Fibroblast of skin of back (primary cell): ENCODE results near the gene VPS8.

Experiments used
- DNase-seq: peaks from one replicate; pipeline ENCODE4 v3.0.0-alpha.2; 2013

VPS8 gene

GRCh38 chr3:184784731-184785500, 27.1 kb upstream of the VPS8 start:
- DNase-seq: no peak

GRCh38 chr3:184785890-184786279, 26.1 kb upstream of the VPS8 start:
- DNase-seq: peak; percentile 73

DNA sequence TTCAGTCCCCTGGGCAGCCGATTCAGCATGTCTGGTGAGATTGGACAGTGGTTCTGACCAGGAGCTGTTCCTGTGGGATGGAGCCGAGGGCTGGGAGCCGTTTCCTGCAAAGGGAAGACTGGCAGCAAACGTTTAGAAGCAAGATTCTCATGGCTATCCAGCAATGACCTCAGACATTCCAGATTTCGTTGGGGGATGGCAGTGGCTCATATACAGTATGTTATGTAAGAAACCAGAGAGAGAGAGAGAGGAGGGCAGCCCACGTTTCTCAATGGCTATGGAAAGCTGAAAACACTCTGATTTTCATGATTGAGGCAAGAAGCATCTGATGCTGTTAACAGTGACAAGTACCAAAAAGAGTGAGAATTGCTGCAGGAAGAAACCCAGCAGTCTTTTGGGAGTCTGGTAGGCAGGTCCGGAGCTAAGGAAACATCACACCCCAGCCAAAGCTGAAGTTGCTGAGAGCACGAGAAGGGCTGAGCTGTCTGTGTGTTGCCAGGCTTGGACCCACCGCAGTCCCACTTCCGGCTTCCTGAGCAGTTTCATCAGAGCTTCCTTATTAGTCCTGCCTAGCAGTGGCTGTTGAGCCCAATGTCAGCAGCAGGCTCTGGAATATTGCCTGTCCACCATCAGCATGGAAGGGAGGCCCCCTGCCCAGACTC, 25.6 kb upstream of the VPS8 start:
- DNase-seq: peak; percentile 98

DNA sequence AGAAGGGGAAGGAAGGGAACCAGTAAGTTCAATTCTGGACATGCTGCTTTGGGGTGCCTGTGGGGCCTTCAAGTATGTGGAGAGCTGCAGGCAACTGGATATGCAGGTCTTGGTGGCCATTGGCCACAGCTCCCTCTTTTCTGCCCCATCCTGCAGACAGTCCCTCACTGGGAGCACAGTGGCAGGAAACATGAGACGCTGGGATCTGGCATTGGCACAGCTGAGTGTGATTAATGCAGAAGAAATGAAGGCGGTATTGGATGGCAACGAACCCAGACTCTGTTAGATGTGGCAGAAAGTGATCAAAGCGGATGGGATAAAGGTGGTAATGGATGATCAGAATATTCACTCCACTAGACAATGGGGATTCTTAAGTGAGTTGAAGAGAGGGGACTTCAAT, 23.2 kb upstream of the VPS8 start:
- peak; percentile 71 for DNase-seq

DNA sequence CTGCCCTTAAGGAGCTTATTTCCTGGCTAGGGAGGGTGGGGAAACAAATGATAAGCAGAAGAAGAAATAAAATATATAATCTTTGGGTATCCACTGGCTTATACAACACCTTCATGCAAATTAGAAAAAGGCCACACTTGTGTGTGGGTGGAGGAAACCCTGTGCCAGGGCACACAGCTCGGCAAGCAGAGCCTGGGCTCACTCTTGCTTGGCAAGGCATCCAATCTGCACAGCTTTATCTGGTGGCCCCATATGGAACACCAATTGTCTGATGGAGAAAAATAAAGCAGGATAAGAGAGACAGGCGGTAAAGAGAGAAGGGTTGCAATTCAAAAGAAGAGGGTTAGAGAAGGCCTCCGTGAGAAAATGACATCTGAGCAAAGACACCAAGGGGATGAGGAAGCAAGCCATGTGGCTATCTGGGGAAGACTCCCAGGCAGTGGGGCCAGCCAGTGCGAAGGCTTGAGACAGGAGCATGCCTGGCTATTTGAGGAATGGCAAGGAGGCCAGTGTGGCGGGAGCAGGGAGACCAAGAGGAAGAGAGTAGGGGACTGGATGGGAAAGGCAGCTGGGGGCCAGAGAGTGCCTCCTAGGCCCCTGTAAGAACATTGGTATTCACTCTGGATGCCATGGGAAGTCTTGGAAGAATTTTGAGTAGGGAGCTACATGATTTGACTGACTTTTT, 22.5 kb upstream of the VPS8 start:
- no peak for DNase-seq

- DNase-seq: no peak
These were observed 20.8 kb upstream of the VPS8 start for GRCh38 chr3:184791171-184791570.

DNA sequence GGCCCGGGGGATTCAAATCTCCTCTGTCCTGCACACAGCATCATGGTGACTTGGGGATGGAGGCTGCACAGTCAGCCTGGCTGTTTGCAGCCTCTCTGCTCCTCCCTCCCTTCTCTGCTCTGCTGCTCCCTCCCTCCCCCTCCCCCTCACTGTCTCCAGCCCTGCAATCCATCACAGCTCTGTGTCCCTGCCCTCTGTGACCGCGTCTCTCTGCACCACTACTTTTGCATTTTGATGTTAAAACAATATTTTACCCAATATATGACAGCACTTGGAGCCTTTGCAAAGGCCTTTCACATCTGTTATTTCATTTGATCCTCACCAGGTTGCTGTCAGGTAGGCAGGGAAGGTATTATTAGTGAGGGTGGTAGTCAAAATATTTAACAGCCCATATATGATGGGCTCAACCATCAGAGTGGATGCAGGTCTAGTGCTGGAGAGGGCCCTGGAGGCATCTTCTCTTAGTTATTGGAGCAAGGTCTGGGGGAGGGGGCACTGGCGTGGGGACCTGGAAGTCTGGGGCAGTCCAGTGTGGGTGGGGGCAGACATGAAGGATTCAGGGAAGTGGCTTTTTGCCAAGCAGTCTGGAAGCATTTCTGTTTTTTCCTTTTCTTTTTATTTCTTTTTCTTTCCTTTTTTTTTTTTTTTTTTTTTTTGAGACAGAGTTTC, 16.3 kb upstream of the VPS8 start:
- DNase-seq: no peak

GRCh38 chr3:184796551-184796950, 15.4 kb upstream of the VPS8 start:
- no peak for DNase-seq

DNA sequence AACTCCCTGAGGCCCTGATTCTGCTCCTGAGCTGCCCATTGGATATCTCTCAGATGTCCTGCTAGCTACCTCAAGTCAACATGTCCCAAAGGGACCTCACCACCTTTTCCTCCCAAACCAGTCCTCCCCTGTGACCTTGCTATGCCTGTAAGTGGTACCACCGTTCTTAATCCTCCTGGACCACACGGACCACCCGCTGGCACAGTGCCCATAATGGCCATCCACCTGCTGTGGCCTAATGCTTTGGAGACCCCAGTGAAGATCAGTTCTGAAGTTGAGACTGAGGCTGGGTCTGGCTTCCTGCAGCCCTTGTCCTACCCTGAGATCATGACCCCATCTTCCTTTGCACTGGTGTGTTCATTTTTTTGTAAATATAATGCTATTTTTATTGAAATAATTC, 15.0 kb upstream of the VPS8 start:
- no peak for DNase-seq

- DNase-seq: no peak
These were observed 13.8 kb upstream of the VPS8 start for GRCh38 chr3:184798120-184798519.

DNA sequence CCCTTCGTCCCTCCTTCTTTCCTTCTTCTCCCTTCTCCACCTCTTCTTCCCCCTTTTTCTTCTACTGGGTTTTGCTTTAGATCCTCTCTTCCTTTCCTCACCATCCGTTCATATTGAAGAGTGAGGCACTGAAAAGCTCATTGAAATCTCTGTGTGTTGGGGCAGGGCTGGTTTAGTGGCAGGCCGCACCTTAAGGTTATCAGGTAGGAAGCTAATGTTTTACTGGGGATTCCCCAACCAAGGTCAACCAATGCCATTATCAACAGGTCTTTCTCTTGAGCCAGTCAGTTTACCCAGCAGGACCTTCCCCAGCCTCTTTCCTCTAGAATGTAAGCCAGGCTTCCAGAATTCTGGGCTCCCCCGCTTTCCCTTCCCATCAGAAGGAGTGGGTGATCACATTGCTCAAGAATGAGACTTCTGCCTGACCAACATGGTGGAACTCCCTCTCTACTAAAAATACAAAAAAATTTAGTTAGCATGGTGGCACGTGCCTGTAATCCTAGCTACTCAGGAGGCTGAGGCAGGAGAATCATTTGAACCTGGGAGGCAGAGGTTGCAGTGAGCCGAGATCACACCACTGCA, 11.5 kb upstream of the VPS8 start:
- DNase-seq: peak; percentile 59

DNA sequence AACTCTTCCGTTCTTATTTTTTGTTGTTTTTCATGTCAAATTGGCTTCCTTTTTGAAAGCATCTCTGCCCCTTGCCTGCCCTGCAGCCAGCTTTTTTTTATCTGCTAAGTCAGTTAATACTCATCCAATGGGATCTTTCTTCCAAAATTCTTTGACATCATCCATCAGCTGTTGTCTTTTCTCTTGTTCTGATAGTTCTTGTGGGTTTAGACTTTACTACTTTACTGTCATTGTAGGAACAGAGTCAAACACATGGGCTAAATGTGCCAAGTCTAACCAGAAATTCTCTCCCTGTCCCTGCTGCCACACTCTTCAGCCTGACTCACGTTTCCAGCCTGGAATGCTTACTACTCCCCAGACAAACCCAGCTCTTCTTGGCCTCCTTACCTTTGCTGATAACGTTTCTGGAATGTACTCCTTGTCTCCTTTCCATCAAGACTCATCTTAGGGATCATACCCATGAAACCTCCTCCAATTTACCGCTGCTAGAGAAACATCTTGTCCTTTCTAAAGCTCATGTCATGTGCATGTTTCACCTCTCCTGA, 10.7 kb upstream of the VPS8 start:
- no peak for DNase-seq

GRCh38 chr3:184802150-184802549, 9.8 kb upstream of the VPS8 start:
- no peak for DNase-seq

GRCh38 chr3:184804801-184805200, 7.2 kb upstream of the VPS8 start:
- DNase-seq: no peak

DNA sequence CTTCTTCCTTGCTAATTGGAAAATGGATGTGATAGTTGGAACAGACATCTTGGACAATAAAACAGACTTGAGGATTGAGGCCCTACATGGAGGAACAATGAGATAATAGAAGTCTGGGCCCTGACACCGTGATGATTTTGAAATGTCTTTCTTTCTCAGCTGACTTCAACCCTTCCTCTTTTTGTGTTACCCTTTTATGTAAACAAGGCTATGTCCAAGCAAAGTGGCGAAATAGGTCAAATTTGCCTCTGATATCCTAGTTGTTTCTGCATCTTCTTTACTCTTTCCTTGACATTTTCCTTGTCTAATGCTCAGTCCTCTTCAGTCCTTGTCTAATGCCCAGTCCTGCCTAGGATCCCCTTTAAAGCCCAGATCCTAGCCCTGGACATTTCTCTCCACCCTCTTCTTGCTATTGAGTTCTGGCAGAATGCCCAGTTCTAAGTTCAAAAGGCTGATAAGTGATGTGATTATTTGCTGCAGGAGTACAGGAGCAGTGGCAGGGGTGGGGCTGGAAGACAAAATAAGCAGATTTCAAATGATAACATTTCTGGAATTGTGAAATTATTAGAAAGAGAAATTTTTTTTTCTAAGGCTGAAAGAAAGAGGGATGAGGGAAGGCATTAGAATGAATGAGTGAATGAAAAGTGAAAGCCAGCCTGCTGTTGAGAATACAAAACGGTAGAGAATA, 6.5 kb upstream of the VPS8 start:
- no peak for DNase-seq

GRCh38 chr3:184806567-184807271, 5.2 kb upstream of the VPS8 start:
- DNase-seq: no peak

DNA sequence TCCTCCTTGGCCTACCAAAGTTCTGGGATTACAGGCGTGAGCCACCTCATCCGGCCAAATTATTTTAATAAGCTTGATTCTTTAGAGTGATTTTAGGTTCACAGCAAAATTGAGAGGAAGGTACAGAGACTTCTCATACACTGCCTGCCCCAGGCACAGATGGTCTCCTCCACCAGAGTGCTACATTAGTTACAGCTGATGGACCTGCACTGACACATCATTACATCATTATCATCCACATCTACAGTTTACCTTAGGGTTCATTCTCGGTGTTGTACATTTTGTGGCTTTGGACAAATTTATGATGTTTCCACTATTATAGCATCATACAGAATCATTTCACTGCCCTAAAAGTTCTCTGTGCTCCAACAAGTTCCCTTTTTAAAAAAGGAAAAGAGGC, 4.4 kb upstream of the VPS8 start:
- no peak for DNase-seq

DNA sequence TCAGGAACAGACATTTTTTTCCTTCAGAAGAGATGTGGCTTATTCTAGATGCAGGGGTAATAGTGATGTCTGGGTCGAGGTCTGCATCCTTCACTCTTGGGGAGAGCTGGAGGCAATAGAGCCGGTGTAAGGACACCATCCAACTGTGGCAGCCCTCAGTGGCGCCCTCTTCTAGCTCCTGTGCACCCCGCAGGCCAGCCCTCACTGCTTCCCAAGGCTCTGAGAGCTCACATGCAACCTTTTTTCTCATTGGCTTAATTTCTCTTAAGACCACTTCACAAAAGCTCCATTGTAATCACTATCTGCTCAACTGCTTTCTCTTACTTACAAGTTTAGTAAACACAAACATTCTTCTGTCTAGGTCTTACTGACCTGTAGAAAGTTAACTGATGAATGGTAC, 3.9 kb upstream of the VPS8 start:
- DNase-seq: no peak

DNA sequence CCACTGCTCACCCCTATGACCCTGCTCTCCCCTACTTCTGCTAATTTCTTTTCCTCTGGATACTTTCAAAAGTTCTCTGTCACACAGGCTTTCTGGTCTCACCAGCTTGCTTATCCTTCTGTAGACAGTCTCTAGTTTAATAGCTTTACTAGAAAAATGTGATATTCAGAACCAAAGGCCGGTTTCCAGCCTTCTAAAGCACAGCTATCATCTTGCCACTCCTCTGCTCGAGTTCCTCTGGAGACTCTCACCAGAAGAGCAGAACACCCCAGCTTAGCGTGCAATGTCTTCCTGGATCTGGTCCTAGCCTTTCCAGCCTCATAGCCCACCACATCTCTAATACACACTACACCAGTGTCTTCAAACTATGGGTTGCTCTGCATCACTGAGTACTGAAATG, 1.8 kb upstream of the VPS8 start:
- no peak for DNase-seq

DNA sequence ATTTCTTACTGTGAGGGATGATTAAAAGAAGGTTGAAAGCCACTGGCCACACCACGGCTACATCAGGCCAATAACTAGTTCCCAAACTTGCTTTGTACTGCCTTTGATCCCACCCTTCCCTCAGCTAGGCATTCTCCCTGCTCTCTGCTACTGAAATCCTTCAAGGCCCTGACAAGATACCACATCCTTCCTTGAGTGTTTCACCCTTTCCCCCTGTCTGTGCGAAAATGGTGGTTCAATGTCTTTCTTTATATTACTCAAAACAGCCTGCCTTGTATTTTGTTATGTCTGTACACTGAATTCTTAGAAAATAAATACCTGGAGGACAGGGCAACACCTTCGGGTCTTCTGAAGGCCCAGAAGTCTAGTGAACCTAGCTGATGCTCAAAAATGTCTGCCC, 932 bp upstream of the VPS8 start:
- no peak for DNase-seq

- DNase-seq: no peak
These were observed 335 bp upstream of the VPS8 start for GRCh38 chr3:184811663-184811998.

- DNase-seq: no peak
These were observed 686 bp downstream of the VPS8 start for GRCh38 chr3:184812662-184813042.
